Fibroblast of skin of scalp (primary cell): ENCODE measurements around the gene FIBCD1.
"Not testable (repeated sequence)": the region's sequence is repeated elsewhere in the genome, so short reads cannot be mapped to it uniquely, and the experiment has no call there.

ENCODE experiments used
- DNase-seq: peaks from one replicate; pipeline ENCODE4 v3.0.0-alpha.2; 2013

FIBCD1 gene

GRCh38 chr9:130921300-130921988, 17.6 kb downstream of the FIBCD1 start:
- DNase-seq: no peak

GRCh38 chr9:130920762-130921299, 18.2 kb downstream of the FIBCD1 start:
- DNase-seq: no peak

GRCh38 chr9:130920233-130920632, 18.8 kb downstream of the FIBCD1 start:
- no peak for DNase-seq

- DNase-seq: no peak
These were observed 19.4 kb downstream of the FIBCD1 start for GRCh38 chr9:130919559-130920145.

- no peak for DNase-seq
These were observed 20.1 kb downstream of the FIBCD1 start for GRCh38 chr9:130918826-130919558.

- DNase-seq: no peak
These were observed 20.8 kb downstream of the FIBCD1 start for GRCh38 chr9:130918101-130918825.

GRCh38 chr9:130917168-130917960, 21.7 kb downstream of the FIBCD1 start:
- no peak for DNase-seq

- no peak for DNase-seq
These were observed 24.0 kb downstream of the FIBCD1 start for GRCh38 chr9:130915096-130915447.

- no peak for DNase-seq
These were observed 24.5 kb downstream of the FIBCD1 start for GRCh38 chr9:130914417-130915095.

GRCh38 chr9:130913599-130914416, 25.2 kb downstream of the FIBCD1 start:
- no peak for DNase-seq

- peak; percentile 59 for DNase-seq
These were observed 26.0 kb downstream of the FIBCD1 start for GRCh38 chr9:130912932-130913598.

GRCh38 chr9:130911254-130912049, 27.6 kb downstream of the FIBCD1 start:
- DNase-seq: no peak

- not testable (repeated sequence) for DNase-seq
These were observed 28.4 kb downstream of the FIBCD1 start for GRCh38 chr9:130910670-130911069.

- DNase-seq: not testable (repeated sequence)
These were observed 29.0 kb downstream of the FIBCD1 start for GRCh38 chr9:130910041-130910440.

- DNase-seq: no peak
These were observed 30.1 kb downstream of the FIBCD1 start for GRCh38 chr9:130908878-130909355.

- no peak for DNase-seq
These were observed 30.7 kb downstream of the FIBCD1 start for GRCh38 chr9:130908146-130908877.

GRCh38 chr9:130906735-130907416, 32.2 kb downstream of the FIBCD1 start:
- DNase-seq: no peak
